ENCODE measurements around the gene EPHB1. TPM values are rescaled to one million over a fixed set of nuclear protein-coding genes. Genes with fewer than 3 reads are reported as not detected.

The EPHB1 gene
- total and polyA plus RNA-seq, 2 of the 13 experiments (the other 11 are each of a cell fraction or from before 2014, with no cell fraction given) = 0.07 to 0.21 TPM

DNA sequence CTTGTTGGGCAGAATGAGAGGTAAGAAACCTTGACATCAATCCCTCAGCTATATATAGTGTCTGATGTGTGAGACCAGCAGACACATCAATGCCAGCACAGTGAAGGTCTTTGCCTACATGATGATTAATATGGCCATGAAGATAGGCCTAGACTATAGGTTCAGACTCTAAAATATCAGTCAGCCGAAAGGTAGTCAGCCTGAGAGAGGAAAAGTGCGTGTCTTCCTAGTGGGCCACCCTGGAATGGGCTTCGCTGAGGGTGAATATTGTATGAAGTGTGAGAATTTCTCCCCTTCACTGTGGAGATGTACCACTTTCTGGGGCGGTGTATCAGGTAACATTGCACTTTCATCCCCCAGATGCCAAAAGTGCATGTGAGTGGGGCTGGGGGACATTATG is 33.0 kb upstream of the EPHB1 start (continued):
- TF ChIP-seq, protein P1, sequence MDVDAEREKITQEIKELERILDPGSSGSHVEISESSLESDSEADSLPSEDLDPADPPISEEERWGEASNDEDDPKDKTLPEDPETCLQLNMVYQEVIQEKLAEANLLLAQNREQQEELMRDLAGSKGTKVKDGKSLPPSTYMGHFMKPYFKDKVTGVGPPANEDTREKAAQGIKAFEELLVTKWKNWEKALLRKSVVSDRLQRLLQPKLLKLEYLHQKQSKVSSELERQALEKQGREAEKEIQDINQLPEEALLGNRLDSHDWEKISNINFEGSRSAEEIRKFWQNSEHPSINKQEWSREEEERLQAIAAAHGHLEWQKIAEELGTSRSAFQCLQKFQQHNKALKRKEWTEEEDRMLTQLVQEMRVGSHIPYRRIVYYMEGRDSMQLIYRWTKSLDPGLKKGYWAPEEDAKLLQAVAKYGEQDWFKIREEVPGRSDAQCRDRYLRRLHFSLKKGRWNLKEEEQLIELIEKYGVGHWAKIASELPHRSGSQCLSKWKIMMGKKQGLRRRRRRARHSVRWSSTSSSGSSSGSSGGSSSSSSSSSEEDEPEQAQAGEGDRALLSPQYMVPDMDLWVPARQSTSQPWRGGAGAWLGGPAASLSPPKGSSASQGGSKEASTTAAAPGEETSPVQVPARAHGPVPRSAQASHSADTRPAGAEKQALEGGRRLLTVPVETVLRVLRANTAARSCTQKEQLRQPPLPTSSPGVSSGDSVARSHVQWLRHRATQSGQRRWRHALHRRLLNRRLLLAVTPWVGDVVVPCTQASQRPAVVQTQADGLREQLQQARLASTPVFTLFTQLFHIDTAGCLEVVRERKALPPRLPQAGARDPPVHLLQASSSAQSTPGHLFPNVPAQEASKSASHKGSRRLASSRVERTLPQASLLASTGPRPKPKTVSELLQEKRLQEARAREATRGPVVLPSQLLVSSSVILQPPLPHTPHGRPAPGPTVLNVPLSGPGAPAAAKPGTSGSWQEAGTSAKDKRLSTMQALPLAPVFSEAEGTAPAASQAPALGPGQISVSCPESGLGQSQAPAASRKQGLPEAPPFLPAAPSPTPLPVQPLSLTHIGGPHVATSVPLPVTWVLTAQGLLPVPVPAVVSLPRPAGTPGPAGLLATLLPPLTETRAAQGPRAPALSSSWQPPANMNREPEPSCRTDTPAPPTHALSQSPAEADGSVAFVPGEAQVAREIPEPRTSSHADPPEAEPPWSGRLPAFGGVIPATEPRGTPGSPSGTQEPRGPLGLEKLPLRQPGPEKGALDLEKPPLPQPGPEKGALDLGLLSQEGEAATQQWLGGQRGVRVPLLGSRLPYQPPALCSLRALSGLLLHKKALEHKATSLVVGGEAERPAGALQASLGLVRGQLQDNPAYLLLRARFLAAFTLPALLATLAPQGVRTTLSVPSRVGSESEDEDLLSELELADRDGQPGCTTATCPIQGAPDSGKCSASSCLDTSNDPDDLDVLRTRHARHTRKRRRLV (CRISPR knock-in tag; IDR thresholded peaks at IDR 0.05) = no peak

DNA sequence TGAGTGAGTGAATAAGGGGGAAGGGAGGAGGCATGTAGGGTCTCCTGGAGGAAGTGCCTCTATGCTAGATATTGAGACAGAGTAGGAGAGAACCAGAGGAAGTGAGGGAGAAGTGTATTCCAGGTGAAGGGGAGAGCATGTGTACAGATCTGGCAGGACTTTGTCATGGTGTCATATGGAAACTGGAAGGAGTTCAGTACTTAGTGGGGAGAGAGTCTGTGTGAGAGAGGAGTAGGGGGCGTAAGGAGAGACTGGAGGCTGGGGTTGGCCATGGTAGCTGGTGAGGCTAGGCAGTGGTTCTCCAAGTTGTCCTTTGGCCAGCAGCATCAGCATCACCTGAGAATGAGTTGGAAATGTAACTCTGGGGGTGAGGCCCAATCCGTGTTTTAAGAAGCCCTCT is 29.6 kb upstream of the EPHB1 start:
- TF ChIP-seq RFX3 (CRISPR knock-in tag; IDR thresholded peaks at IDR 0.05) (no peak), ZNF101 (CRISPR knock-in tag; IDR thresholded peaks at IDR 0.05; ENCODE audit: borderline replicate concordance, low read depth) (no peak), PCBP1 (IDR thresholded peaks at IDR 0.05; ENCODE audit: borderline replicate concordance, low read depth, low read length) (no peak), ZNF768 (CRISPR knock-in tag; IDR thresholded peaks at IDR 0.05) (no peak), NFYB (CRISPR knock-in tag; IDR thresholded peaks at IDR 0.05) (no peak), TEAD2 (CRISPR knock-in tag; IDR thresholded peaks at IDR 0.05) (no peak)
- TF ChIP-seq, protein P2, sequence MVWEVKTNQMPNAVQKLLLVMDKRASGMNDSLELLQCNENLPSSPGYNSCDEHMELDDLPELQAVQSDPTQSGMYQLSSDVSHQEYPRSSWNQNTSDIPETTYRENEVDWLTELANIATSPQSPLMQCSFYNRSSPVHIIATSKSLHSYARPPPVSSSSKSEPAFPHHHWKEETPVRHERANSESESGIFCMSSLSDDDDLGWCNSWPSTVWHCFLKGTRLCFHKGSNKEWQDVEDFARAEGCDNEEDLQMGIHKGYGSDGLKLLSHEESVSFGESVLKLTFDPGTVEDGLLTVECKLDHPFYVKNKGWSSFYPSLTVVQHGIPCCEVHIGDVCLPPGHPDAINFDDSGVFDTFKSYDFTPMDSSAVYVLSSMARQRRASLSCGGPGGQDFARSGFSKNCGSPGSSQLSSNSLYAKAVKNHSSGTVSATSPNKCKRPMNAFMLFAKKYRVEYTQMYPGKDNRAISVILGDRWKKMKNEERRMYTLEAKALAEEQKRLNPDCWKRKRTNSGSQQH (CRISPR knock-in tag; IDR thresholded peaks at IDR 0.05; ENCODE audit: low read depth) = no peak
- TF ChIP-seq, protein P3, sequence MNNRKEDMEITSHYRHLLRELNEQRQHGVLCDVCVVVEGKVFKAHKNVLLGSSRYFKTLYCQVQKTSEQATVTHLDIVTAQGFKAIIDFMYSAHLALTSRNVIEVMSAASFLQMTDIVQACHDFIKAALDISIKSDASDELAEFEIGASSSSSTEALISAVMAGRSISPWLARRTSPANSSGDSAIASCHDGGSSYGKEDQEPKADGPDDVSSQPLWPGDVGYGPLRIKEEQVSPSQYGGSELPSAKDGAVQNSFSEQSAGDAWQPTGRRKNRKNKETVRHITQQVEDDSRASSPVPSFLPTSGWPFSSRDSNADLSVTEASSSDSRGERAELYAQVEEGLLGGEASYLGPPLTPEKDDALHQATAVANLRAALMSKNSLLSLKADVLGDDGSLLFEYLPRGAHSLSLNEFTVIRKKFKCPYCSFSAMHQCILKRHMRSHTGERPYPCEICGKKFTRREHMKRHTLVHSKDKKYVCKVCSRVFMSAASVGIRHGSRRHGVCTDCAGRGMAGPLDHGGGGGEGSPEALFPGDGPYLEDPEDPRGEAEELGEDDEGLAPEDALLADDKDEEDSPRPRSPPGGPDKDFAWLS (CRISPR knock-in tag; IDR thresholded peaks at IDR 0.05; ENCODE audit: borderline replicate concordance) = no peak
- Histone ChIP-seq H3K79me2 (ENCODE audit: insufficient read depth, low read length) (no peaks in the 10 kb centered on the region), H4K20me1 (ENCODE audit: insufficient read depth, low read length) (no peaks in the 10 kb centered on the region), H3K36me3 (replicated peaks in 1 of 2; ENCODE audit: control insufficient read depth in 1 of 2, insufficient read depth in 2 of 2, low read length in 2 of 2) (no peaks in the 10 kb centered on the region), H2AFZ (ENCODE audit: low read length) (no peak overlapping the region), H3K27ac (ENCODE audit: extremely low read length, insufficient read depth, low read length) (no peak overlapping the region), H3K27me3 (ENCODE audit: control insufficient read depth in 1 of 2, insufficient read depth in 2 of 2, low read length in 2 of 2) (peaks cover 0 to 20% of the 10 kb centered on the region in 2 experiments; a peak in 2 of 5 replicates), H3K9ac (ENCODE audit: insufficient read depth, low read depth, low read length) (no peak overlapping the region), H3K4me3 (replicated peaks in 1 of 3; ENCODE audit: insufficient read depth in 1 of 3, low read depth in 2 of 3, low read length in 3 of 3) (no peak overlapping the region), H3K4me1 (ENCODE audit: insufficient read depth, low read length) (peaks cover 6% of the 10 kb centered on the region), H3K4me2 (ENCODE audit: low read depth, low read length) (no peak overlapping the region), H3K9me3 (ENCODE audit: low read length) (no peaks in the 10 kb centered on the region)
- DNase-seq (ENCODE audit: low spot score) (no peak), FAIRE-seq (no peak), ATAC-seq (no peak)
- WGBS (ENCODE audit: low lambda C conversion rate) = 28% methylated on average over 2 of the region's 2 CpGs
- intact Hi-C loops (cut with micrococcal nuclease; ENCODE audit: unreplicated experiment) = no loop called here
- ChIA-PET CTCF (ENCODE audit: low intra/inter-chr PET ratio, low total read pairs) (no interaction called here), POLR2A (no interaction called here)
- BruUV-seq (replicated peaks) = no TSS peak
- in situ Hi-C loops (cut with HindIII; ENCODE audit: extremely low pct_ligation_motif_present, low pct_unique_long_range_greater_than_20kb) = no loop called here
